ENCODE measurements around the gene USP53.
A peak's percentile ranks its signal among the peaks of the same experiment; 100 is the strongest.
"Not testable (repeated sequence)": the region's sequence is repeated elsewhere in the genome, so short reads cannot be mapped to it uniquely, and the experiment has no call there.

Gene USP53

GRCh38 chr4:119279541-119279940 lies 67.0 kb downstream of the USP53 start:
- DNase-seq (ENCODE audit: low read depth): not testable (repeated sequence)

- DNase-seq (ENCODE audit: low read depth): not testable (repeated sequence)
Observed at GRCh38 chr4:119279945-119280344, 67.4 kb downstream of the USP53 start.

- DNase-seq (ENCODE audit: low read depth): no peak
Observed at GRCh38 chr4:119281393-119281792, 68.9 kb downstream of the USP53 start.

- DNase-seq (ENCODE audit: low read depth): no peak
Observed at GRCh38 chr4:119284876-119285780, 72.6 kb downstream of the USP53 start.

- no peak for DNase-seq (ENCODE audit: low read depth)
Observed at GRCh38 chr4:119286377-119287002, 74.0 kb downstream of the USP53 start.

- DNase-seq (ENCODE audit: low read depth): no peak
Observed at GRCh38 chr4:119289313-119289712, 76.8 kb downstream of the USP53 start.

GRCh38 chr4:119290598-119290997 lies 78.1 kb downstream of the USP53 start:
- DNase-seq (ENCODE audit: low read depth): no peak

GRCh38 chr4:119296356-119296755 lies 83.8 kb downstream of the USP53 start:
- DNase-seq (ENCODE audit: low read depth): no peak

- DNase-seq (ENCODE audit: low read depth): no peak
Observed at GRCh38 chr4:119297795-119298194, 85.3 kb downstream of the USP53 start.

- no peak for DNase-seq (ENCODE audit: low read depth)
Observed at GRCh38 chr4:119299260-119299671, 86.8 kb downstream of the USP53 start.

GRCh38 chr4:119299741-119300100 lies 87.2 kb downstream of the USP53 start:
- DNase-seq (ENCODE audit: low read depth): no peak

GRCh38 chr4:119300101-119300978 lies 87.8 kb downstream of the USP53 start:
- peak; percentile 83 for DNase-seq (ENCODE audit: low read depth)

- no peak for DNase-seq (ENCODE audit: low read depth)
Observed at GRCh38 chr4:119302073-119302832, 89.7 kb downstream of the USP53 start.

- no peak for DNase-seq (ENCODE audit: low read depth)
Observed at GRCh38 chr4:119303587-119304305, 91.2 kb downstream of the USP53 start.

GRCh38 chr4:119304431-119304830 lies 91.9 kb downstream of the USP53 start:
- DNase-seq (ENCODE audit: low read depth): no peak

GRCh38 chr4:119307606-119308005 lies 95.1 kb downstream of the USP53 start:
- no peak for DNase-seq (ENCODE audit: low read depth)

- DNase-seq (ENCODE audit: low read depth): no peak
Observed at GRCh38 chr4:119310826-119311225, 98.3 kb downstream of the USP53 start.

- DNase-seq (ENCODE audit: low read depth): no peak
Observed at GRCh38 chr4:119313237-119313636, 100.7 kb downstream of the USP53 start.

GRCh38 chr4:119314356-119314755 lies 101.8 kb downstream of the USP53 start:
- no peak for DNase-seq (ENCODE audit: low read depth)

- no peak for DNase-seq (ENCODE audit: low read depth)
Observed at GRCh38 chr4:119315036-119315435, 102.5 kb downstream of the USP53 start.

GRCh38 chr4:119317990-119318389 lies 105.5 kb downstream of the USP53 start:
- no peak for DNase-seq (ENCODE audit: low read depth)
